K562 (cell line): ENCODE data around the gene PSORS1C1. TPM values are rescaled to one million over a fixed set of nuclear protein-coding genes. Genes with fewer than 3 reads are reported as not detected.

Experiments used
- ADNP ChIP-seq: fragments of 200-800 bp; sonication (Bioruptor generic); IDR thresholded peaks from 2 replicates; pipeline ENCODE4 v1.6.1; 2016; ENCODE audit warnings: missing genetic modification characterization, missing compliant biosample characterization
- CBFA2T2 ChIP-seq: fragments of 450-650 bp; conservative IDR thresholded peaks from 2 replicates; pipeline ENCODE4 v1.6.1; 2017; ENCODE audit warnings: mild to moderate bottlenecking
- CBX3 ChIP-seq, 2 experiments: IDR thresholded peaks; 1 replicate in 1 of 2; 2 replicates in 1 of 2; pipeline ENCODE4 v1.6.1; 2012; ENCODE audit warnings: inconsistent platforms in 2 of 2, low read length in 2 of 2, borderline replicate concordance in 1 of 2, control low read depth in 1 of 2
- CC2D1A ChIP-seq: fragments of 450-650 bp; IDR thresholded peaks from 2 replicates; pipeline ENCODE4 v1.6.1; 2017; ENCODE audit warnings: mild to moderate bottlenecking
- CREB1 ChIP-seq, 2 experiments: sonication (generic) in 1 of 2; formaldehyde crosslinking in 1 of 2; IDR thresholded peaks; 2 replicates each; pipeline versions ENCODE4 v1.6.1 to v1.8.0; 2012 to 2022; ENCODE audit warnings: inconsistent platforms in 1 of 2, mild to moderate bottlenecking in 1 of 2, missing genetic modification reagents in 1 of 2, moderate library complexity in 1 of 2
- DACH1 ChIP-seq: fragments of 450-650 bp; IDR thresholded peaks from 2 replicates; pipeline ENCODE4 v1.6.1; 2018; ENCODE audit not compliant: partially characterized antibody
- EHMT2 ChIP-seq: fragments of 450-650 bp; IDR thresholded peaks from 2 replicates; pipeline ENCODE4 v1.6.1; 2018; ENCODE audit warnings: antibody characterized with exemption
- EP400 ChIP-seq: fragments of 450-650 bp; IDR thresholded peaks from 2 replicates; pipeline ENCODE4 v1.6.1; 2017; ENCODE audit warnings: antibody characterized with exemption, mild to moderate bottlenecking, moderate library complexity
- HDAC6 ChIP-seq: IDR thresholded peaks from 2 replicates; pipeline ENCODE4 v1.6.1; 2012; ENCODE audit warnings: low read depth, mild to moderate bottlenecking, control low read depth, inconsistent platforms, low read length, moderate library complexity
- HMGN3 ChIP-seq: IDR thresholded peaks from 2 replicates; pipeline ENCODE4 v1.6.1; 2011; ENCODE audit warnings: borderline replicate concordance, low read depth, mild to moderate bottlenecking, mixed read lengths, low read length; ENCODE audit not compliant: insufficient read length; ENCODE audit errors: extremely low read depth
- MAFG ChIP-seq: fragments of 450-650 bp; conservative IDR thresholded peaks from 2 replicates; pipeline ENCODE4 v1.6.1; 2016; ENCODE audit warnings: missing genetic modification characterization, missing compliant biosample characterization
- NR2C2 ChIP-seq, 2 experiments: fragments of 200-800 bp in 1 of 2; sonication (Bioruptor generic) in 1 of 2; sonication (generic) in 1 of 2; formaldehyde crosslinking in 1 of 2; IDR thresholded peaks; 2 replicates each; pipeline versions ENCODE4 v1.6.1 to v1.8.0; 2016 to 2022; ENCODE audit warnings: mild to moderate bottlenecking in 1 of 2, missing compliant biosample characterization in 1 of 2, missing genetic modification characterization in 1 of 2, missing genetic modification reagents in 1 of 2
- PCBP1 ChIP-seq: fragments of 200-400 bp; formaldehyde crosslinking; IDR thresholded peaks from 2 replicates; pipeline ENCODE4 v1.6.1; 2018; ENCODE audit warnings: mild to moderate bottlenecking, low read depth, low read length; ENCODE audit not compliant: poor library complexity, severe bottlenecking
- POLR2A ChIP-seq: fragments of 450-650 bp; conservative IDR thresholded peaks from 2 replicates; pipeline ENCODE4 v1.6.1; 2016
- RFX5 ChIP-seq: IDR thresholded peaks from 2 replicates; pipeline ENCODE4 v1.6.1; 2011; ENCODE audit warnings: low read depth, mild to moderate bottlenecking, improper control_type of control experiment, low read length
- SMC3 ChIP-seq: conservative IDR thresholded peaks from 2 replicates; pipeline ENCODE4 v1.6.1; 2011; ENCODE audit warnings: low read depth, low read length, improper control_type of control experiment; ENCODE audit not compliant: insufficient read depth
- STAG1 ChIP-seq: sonication (generic); formaldehyde crosslinking; IDR thresholded peaks from 2 replicates; pipeline ENCODE4 v1.5.0; 2020; ENCODE audit warnings: missing genetic modification reagents, borderline replicate concordance
- TAF1 ChIP-seq: IDR thresholded peaks from 2 replicates; pipeline ENCODE4 v1.6.1; 2011; ENCODE audit warnings: mild to moderate bottlenecking, low read length, moderate library complexity; ENCODE audit not compliant: insufficient read depth, control insufficient read depth, severe bottlenecking; ENCODE audit errors: extremely low read depth
- TARDBP ChIP-seq: fragments of 450-650 bp; IDR thresholded peaks from 2 replicates; pipeline ENCODE4 v1.6.1; 2016
- ZBTB17 ChIP-seq: fragments of 450-650 bp; formaldehyde crosslinking; IDR thresholded peaks from 2 replicates; pipeline ENCODE4 v1.4.0; 2020; ENCODE audit warnings: mild to moderate bottlenecking
- ZKSCAN1 ChIP-seq: fragments of 150-350 bp; IDR thresholded peaks from 2 replicates; pipeline ENCODE4 v1.6.1; 2016; ENCODE audit warnings: low read depth, low read length
- ZNF778 ChIP-seq: fragments of 450-650 bp; formaldehyde crosslinking; IDR thresholded peaks from 2 replicates; pipeline ENCODE4 v1.4.0; 2020; ENCODE audit warnings: mild to moderate bottlenecking, moderate library complexity
- polyA plus RNA-seq, 8 experiments: library from polyadenylated mRNA; depleted of rRNA in 4 of 8; stranded (reverse) in 5 of 8; unstranded in 3 of 8; fragments of >200 nt; fragmentation: Nextera tagmentation in 2 of 8; fragmentation: Illumina TruSeq in 1 of 8; extraction: Ambion mirVana in 2 of 8; extraction: Trizol in 1 of 8; gene quantifications; 2 replicates each; pipeline versions ENCODE4 v1.2.1 to v1.2.3, GENCODE V29; 2011 to 2014; ENCODE audit warnings: inconsistent platforms in 1 of 8, missing spikeins in 1 of 8
- total RNA-seq, 7 experiments: library from RNA; depleted of rRNA in 6 of 7; stranded (reverse); fragments of >200 nt in 6 of 7; fragmentation: Illumina TruSeq in 2 of 7; extraction: Trizol in 2 of 7; gene quantifications; 2 replicates each; pipeline versions ENCODE4 v1.2.1 to v1.2.3, GENCODE V29; 2011 to 2021; ENCODE audit warnings: low replicate concordance in 1 of 7
- TF ChIP-seq, protein P1 (sequence below): fragments of 450-650 bp; conservative IDR thresholded peaks from 2 replicates; pipeline ENCODE4 v1.6.1; 2016; ENCODE audit warnings: missing genetic modification characterization, low read depth, mild to moderate bottlenecking, missing compliant biosample characterization, moderate library complexity
- TF ChIP-seq, protein P2 (sequence below): fragments of 250-450 bp; sonication (Bioruptor Pico); IDR thresholded peaks from 2 replicates; pipeline ENCODE4 v1.5.0; 2021; ENCODE audit warnings: mild to moderate bottlenecking, borderline replicate concordance
- TF ChIP-seq, protein P3 (sequence below): fragments of 250-450 bp; sonication (Bioruptor Pico); IDR thresholded peaks from 2 replicates; pipeline ENCODE4 v1.9.0; 2021; ENCODE audit warnings: mild to moderate bottlenecking

Gene PSORS1C1
- total and polyA plus RNA-seq, 9 of the 15 experiments (the other 6 are each of a cell fraction or from before 2014, with no cell fraction given): 0.11 TPM; not detected in 8

DNA sequence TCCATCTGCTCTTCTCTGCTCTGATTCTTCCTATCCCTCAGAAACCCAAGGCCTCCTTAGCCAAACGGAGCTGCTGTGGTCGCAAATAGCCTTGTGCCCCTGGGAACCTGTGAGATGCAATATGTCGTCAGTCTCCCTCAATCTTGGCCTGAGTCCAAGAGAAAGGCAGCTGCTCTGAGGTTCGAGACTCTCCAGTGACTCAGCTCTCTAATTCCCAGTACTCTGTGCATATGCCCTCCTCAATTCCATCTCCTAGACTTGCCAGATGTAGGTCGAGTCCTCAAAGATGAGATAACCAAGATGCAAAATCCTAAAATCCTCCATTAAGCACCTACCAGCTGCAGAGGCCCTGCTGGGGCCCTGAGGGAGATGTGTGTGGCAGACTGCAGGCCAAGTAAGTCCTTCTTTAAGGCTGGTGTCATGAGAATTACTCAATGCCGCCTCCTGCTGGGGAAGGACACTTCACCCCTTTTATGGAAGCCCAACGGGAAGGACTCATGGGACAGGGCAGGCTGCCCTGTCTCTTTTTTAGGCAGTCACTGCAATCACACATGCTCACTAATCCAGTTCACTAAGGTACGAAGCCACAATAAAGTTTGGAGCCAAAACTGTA, 30.8 kb upstream of the PSORS1C1 start (continued):
- no peak for TF ChIP-seq HDAC6
- no peak for TF ChIP-seq DACH1
- TF ChIP-seq PCBP1: no peak
- TF ChIP-seq STAG1 (CRISPR knock-in tag): peak; percentile 44; the same call in 1 of the 2 replicates
- TF ChIP-seq TARDBP: peak; percentile 38; the same call in 1 of the 2 replicates
- TF ChIP-seq HMGN3: no peak
- peak; percentile 69; the same call in 1 of the 2 replicates for TF ChIP-seq EP400
- peak; percentile 90 for TF ChIP-seq ZKSCAN1
- no peak for TF ChIP-seq CC2D1A
- TF ChIP-seq, protein P1, sequence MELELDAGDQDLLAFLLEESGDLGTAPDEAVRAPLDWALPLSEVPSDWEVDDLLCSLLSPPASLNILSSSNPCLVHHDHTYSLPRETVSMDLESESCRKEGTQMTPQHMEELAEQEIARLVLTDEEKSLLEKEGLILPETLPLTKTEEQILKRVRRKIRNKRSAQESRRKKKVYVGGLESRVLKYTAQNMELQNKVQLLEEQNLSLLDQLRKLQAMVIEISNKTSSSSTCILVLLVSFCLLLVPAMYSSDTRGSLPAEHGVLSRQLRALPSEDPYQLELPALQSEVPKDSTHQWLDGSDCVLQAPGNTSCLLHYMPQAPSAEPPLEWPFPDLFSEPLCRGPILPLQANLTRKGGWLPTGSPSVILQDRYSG (tag): 0 out of 2 replicates have a peak, but pooled peaks have one; percentile 43
- TF ChIP-seq SMC3: peak; percentile 58; the same call in 1 of the 2 replicates
- TF ChIP-seq NR2C2 (CRISPR knock-in tag; IDR thresholded peaks at IDR 0.05): no peak
- peak; percentile 19; the same call in 1 of the 2 replicates for TF ChIP-seq NR2C2 (tag; IDR thresholded peaks at IDR 0.05)
- no peak for TF ChIP-seq RFX5
- TF ChIP-seq ADNP (tag): no peak
- no peak for TF ChIP-seq CREB1 (IDR thresholded peaks at IDR 0.05)
- TF ChIP-seq CREB1 (CRISPR knock-in tag; IDR thresholded peaks at IDR 0.05): no peak
- no peak for TF ChIP-seq TAF1
- TF ChIP-seq CBFA2T2: no peak
- TF ChIP-seq EHMT2: peak; percentile 73; the same call in 1 of the 2 replicates
- TF ChIP-seq ZBTB17: no peak
- peak in 1 of 2 experiments; percentile 45; a peak in 1 of 3 replicates for TF ChIP-seq CBX3 (IDR thresholded peaks at IDR 0.05; ENCODE audit: borderline replicate concordance in 1 of 2, low read length in 2 of 2)
- TF ChIP-seq, protein P2, sequence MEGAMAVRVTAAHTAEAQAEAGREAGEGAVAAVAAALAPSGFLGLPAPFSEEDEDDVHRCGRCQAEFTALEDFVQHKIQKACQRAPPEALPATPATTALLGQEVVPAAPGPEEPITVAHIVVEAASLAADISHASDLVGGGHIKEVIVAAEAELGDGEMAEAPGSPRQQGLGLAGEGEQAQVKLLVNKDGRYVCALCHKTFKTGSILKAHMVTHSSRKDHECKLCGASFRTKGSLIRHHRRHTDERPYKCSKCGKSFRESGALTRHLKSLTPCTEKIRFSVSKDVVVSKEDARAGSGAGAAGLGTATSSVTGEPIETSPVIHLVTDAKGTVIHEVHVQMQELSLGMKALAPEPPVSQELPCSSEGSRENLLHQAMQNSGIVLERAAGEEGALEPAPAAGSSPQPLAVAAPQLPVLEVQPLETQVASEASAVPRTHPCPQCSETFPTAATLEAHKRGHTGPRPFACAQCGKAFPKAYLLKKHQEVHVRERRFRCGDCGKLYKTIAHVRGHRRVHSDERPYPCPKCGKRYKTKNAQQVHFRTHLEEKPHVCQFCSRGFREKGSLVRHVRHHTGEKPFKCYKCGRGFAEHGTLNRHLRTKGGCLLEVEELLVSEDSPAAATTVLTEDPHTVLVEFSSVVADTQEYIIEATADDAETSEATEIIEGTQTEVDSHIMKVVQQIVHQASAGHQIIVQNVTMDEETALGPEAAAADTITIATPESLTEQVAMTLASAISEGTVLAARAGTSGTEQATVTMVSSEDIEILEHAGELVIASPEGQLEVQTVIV: no peak
- TF ChIP-seq, protein P3, sequence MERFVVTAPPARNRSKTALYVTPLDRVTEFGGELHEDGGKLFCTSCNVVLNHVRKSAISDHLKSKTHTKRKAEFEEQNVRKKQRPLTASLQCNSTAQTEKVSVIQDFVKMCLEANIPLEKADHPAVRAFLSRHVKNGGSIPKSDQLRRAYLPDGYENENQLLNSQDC: no peak
- TF ChIP-seq MAFG (tag): peak; percentile 71
- no peak for TF ChIP-seq POLR2A
- TF ChIP-seq ZNF778 (CRISPR knock-in tag): no peak
